Thymus (tissue), 11 donors: Measurements from ENCODE around the gene MEX3D. TPM values are rescaled to one million over a fixed set of nuclear protein-coding genes. Genes with fewer than 3 reads are reported as not detected.

Source experiments
- DNase-seq, 9 donors: peaks; one replicate each; pipeline ENCODE4 v3.0.0-alpha.2; 2013; ENCODE audit warnings: low spot score in 9 of 9, low read depth in 6 of 9, missing footprints in 1 of 9
- H3K27ac ChIP-seq, 2 donors: one replicate each; pipeline ENCODE4 v1.5.1; 2013; ENCODE audit warnings: control low read depth in 1 of 2, low read depth in 1 of 2, low read length in 1 of 2, mild to moderate bottlenecking in 1 of 2, moderate library complexity in 1 of 2
- H3K27me3 ChIP-seq, 2 donors: one replicate each; pipeline ENCODE4 v1.5.1; 2013; ENCODE audit warnings: low read length in 1 of 2; ENCODE audit not compliant: control insufficient read depth in 2 of 2, insufficient read depth in 1 of 2
- H3K36me3 ChIP-seq, 2 donors: one replicate each; pipeline ENCODE4 v1.5.1; 2013; ENCODE audit warnings: low read length in 1 of 2, mild to moderate bottlenecking in 1 of 2, moderate library complexity in 1 of 2; ENCODE audit not compliant: control insufficient read depth in 2 of 2, insufficient read depth in 2 of 2
- H3K4me1 ChIP-seq, 2 donors: one replicate each; pipeline ENCODE4 v1.5.1; 2013; ENCODE audit warnings: low read length in 2 of 2; ENCODE audit not compliant: control insufficient read depth in 2 of 2, insufficient read depth in 2 of 2
- H3K4me3 ChIP-seq, 2 donors: one replicate each; pipeline ENCODE4 v1.5.1; 2013; ENCODE audit warnings: low read length in 2 of 2, control low read depth in 1 of 2, mild to moderate bottlenecking in 1 of 2
- H3K9me3 ChIP-seq, 2 donors: one replicate each; pipeline ENCODE4 v1.5.1; 2013; ENCODE audit warnings: low read length in 1 of 2, mild to moderate bottlenecking in 1 of 2; ENCODE audit not compliant: control insufficient read depth in 2 of 2, insufficient read depth in 1 of 2
- WGBS: extraction: QIAGEN DNeasy Blood & Tissue Kit; methylation state at CpG from one replicate; pipeline ENCODE4 v1.1.7; 2013; 5-methylcytosine and 5-hydroxymethylcytosine counted together
- polyA plus RNA-seq: library from polyadenylated mRNA; stranded (reverse); fragments of 200-250 nt; gene quantifications from one replicate; pipeline ENCODE4 v1.2.3, GENCODE V29; 2013
- total RNA-seq: library from RNA; stranded (reverse); fragments of 120-200 nt; gene quantifications from one replicate; pipeline ENCODE4 v1.2.4, GENCODE V29; 2013
- donor health status: healthy.

Gene MEX3D
- total and polyA plus RNA-seq, 2 donors: 5.4 to 13.0 TPM

DNA sequence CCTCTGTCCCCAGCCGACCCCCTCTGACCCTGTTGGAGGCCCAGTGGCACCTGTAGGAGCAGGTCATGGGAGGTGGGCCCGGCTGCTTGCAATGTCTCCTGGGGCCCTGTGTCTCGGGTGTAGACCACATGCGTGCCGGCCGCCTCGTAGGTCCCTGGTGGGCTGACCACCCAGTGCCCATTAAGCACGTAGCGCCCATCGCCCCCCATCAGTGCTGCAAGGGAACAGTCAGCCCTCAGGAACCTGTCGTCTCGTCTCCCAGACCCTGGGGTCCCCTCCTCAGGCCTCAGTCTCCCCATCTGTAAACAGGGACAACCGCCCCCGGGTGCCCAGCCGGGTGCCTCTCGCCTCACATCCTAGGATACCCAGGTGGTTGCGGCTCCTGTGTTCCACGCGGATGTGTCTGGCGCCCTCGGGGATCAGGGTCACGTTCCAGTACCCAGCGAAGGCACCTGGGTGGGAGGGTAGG lies 60.9 kb downstream of the MEX3D start:
- no peak overlapping the region for H3K4me3 ChIP-seq
- peaks cover 51 to 87% of the 10 kb centered on the region in 2 donors for H3K27me3 ChIP-seq
- no peak for DNase-seq
- WGBS: 78% methylated on average over 23 of the region's 23 CpGs
- no peak overlapping the region for H3K27ac ChIP-seq
- H3K9me3 ChIP-seq: peaks cover 3 to 27% of the 10 kb centered on the region in 2 donors
- no peaks in the 10 kb centered on the region for H3K36me3 ChIP-seq
- peaks cover 3 to 18% of the 10 kb centered on the region in 2 donors for H3K4me1 ChIP-seq

- DNase-seq: no peak
- H3K27me3 ChIP-seq: peaks cover 42 to 87% of the 10 kb centered on the region in 2 donors
- H3K4me1 ChIP-seq: peaks cover 3 to 18% of the 10 kb centered on the region in 2 donors
- 94% methylated on average over 45 of the region's 45 CpGs for WGBS
- no peak overlapping the region for H3K27ac ChIP-seq
- H3K36me3 ChIP-seq: no peaks in the 10 kb centered on the region
- H3K9me3 ChIP-seq: peaks cover 3 to 25% of the 10 kb centered on the region in 2 donors
- no peak overlapping the region for H3K4me3 ChIP-seq
Observed at GRCh38 chr19:1505991-1506881, 61.9 kb downstream of the MEX3D start.

DNA sequence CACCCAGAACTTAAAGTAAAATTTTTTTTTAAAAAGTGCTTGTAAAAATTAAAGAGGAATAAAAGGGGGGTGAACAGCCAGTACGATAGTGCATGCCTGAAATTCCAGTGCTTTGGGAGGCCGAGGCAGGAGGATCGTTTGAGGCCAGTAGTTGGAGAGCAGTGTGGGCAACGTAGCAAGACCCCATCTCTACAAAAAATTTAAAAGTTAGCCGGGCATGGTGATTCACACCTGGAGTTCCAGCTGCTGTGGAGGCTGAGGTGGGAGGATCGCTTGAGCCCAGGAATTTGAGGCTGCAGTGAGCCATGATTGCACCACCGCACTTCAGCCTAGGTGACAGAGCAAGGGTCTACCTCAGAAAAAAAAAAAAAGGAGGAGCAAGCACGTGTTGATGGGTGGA lies 63.1 kb downstream of the MEX3D start:
- Histone ChIP-seq H3K27me3 (peaks cover 31 to 79% of the 10 kb centered on the region in 2 donors), H3K9me3 (peaks cover 3 to 29% of the 10 kb centered on the region in 2 donors), H3K36me3 (no peaks in the 10 kb centered on the region), H3K4me3 (no peak overlapping the region), H3K4me1 (peaks cover 3 to 18% of the 10 kb centered on the region in 2 donors), H3K27ac (no peak overlapping the region)
- no peak for DNase-seq
- WGBS: 79% methylated on average over 8 of the region's 8 CpGs

Other genes with a start within 250 kb of the MEX3D start
- gene NDUFS7, start 184.4 kb downstream of the MEX3D start, total RNA-seq: 86.7 TPM
- gene NDUFS7, start 184.4 kb downstream of the MEX3D start, polyA plus RNA-seq: 61.8 TPM
- 27.7 TPM for gene GAMT, start 166.8 kb downstream of the MEX3D start, total RNA-seq
- 19.1 TPM for gene GAMT, start 166.8 kb downstream of the MEX3D start, polyA plus RNA-seq
- 67.8 TPM for gene DAZAP1, start 160.7 kb downstream of the MEX3D start, total RNA-seq
- 112 TPM for gene DAZAP1, start 160.7 kb downstream of the MEX3D start, polyA plus RNA-seq
- gene RPS15, start 129.9 kb downstream of the MEX3D start, total RNA-seq: 789 TPM
- gene RPS15, start 129.9 kb downstream of the MEX3D start, polyA plus RNA-seq: 3,095 TPM
- gene APC2, start 118.2 kb downstream of the MEX3D start, total RNA-seq: 0.05 TPM
- gene APC2, start 118.2 kb downstream of the MEX3D start, polyA plus RNA-seq: 0.11 TPM
- gene C19orf25, start 89.1 kb downstream of the MEX3D start, total RNA-seq: 22.8 TPM
- gene C19orf25, start 89.1 kb downstream of the MEX3D start, polyA plus RNA-seq: 38.1 TPM
- 4.9 TPM for gene PCSK4, start 78.0 kb downstream of the MEX3D start, total RNA-seq
- 11.5 TPM for gene PCSK4, start 78.0 kb downstream of the MEX3D start, polyA plus RNA-seq
- gene REEP6, start 77.1 kb downstream of the MEX3D start, total RNA-seq: 0.66 TPM
- 1.9 TPM for gene REEP6, start 77.1 kb downstream of the MEX3D start, polyA plus RNA-seq
- 0.05 TPM for gene ADAMTSL5, start 55.3 kb downstream of the MEX3D start, total RNA-seq
- gene ADAMTSL5, start 55.3 kb downstream of the MEX3D start, polyA plus RNA-seq: 0.21 TPM
- 0.09 TPM for gene PLK5, start 44.2 kb downstream of the MEX3D start, total RNA-seq
- gene PLK5, start 44.2 kb downstream of the MEX3D start, polyA plus RNA-seq: 0.25 TPM
- 64.8 TPM for gene MBD3, start 24.5 kb upstream of the MEX3D start, total RNA-seq
- 99.9 TPM for gene MBD3, start 24.5 kb upstream of the MEX3D start, polyA plus RNA-seq
- gene UQCR11, start 37.1 kb upstream of the MEX3D start, total RNA-seq: 167 TPM
- 108 TPM for gene UQCR11, start 37.1 kb upstream of the MEX3D start, polyA plus RNA-seq
- 76.0 TPM for gene TCF3, start 84.3 kb upstream of the MEX3D start, total RNA-seq
- 81.2 TPM for gene TCF3, start 84.3 kb upstream of the MEX3D start, polyA plus RNA-seq
- gene ONECUT3, start 185.2 kb upstream of the MEX3D start, total RNA-seq: under 0.01 TPM
- 0.02 TPM for gene ONECUT3, start 185.2 kb upstream of the MEX3D start, polyA plus RNA-seq
- gene ATP8B3, start 244.0 kb upstream of the MEX3D start, total RNA-seq: 1.3 TPM
- 3.6 TPM for gene ATP8B3, start 244.0 kb upstream of the MEX3D start, polyA plus RNA-seq